ENCODE data around the gene UBE2A.

UBE2A gene

DNA sequence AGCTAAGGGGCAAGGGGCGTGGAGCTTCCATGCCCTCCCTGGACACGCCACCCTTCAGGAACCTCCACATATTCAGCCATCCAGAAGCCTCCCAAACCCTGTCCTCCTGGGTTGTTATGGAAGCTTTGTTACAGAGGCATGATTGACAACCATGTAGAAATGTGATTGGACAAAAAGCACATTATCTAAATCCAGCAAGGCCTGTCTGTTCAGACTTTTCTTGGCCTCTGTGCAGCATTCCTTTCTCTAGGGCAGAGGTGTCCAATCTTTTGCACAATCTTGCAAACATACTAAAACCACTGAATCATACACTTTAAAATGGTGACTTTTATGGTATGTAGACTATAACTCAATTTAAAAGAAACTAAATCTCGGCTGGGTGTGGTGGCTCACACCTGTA lies 21.9 kb upstream of the UBE2A start:
- TF ChIP-seq, protein P1, sequence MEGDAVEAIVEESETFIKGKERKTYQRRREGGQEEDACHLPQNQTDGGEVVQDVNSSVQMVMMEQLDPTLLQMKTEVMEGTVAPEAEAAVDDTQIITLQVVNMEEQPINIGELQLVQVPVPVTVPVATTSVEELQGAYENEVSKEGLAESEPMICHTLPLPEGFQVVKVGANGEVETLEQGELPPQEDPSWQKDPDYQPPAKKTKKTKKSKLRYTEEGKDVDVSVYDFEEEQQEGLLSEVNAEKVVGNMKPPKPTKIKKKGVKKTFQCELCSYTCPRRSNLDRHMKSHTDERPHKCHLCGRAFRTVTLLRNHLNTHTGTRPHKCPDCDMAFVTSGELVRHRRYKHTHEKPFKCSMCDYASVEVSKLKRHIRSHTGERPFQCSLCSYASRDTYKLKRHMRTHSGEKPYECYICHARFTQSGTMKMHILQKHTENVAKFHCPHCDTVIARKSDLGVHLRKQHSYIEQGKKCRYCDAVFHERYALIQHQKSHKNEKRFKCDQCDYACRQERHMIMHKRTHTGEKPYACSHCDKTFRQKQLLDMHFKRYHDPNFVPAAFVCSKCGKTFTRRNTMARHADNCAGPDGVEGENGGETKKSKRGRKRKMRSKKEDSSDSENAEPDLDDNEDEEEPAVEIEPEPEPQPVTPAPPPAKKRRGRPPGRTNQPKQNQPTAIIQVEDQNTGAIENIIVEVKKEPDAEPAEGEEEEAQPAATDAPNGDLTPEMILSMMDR (IDR thresholded peaks at IDR 0.05), result no peak
- TF ChIP-seq ZFX (IDR thresholded peaks at IDR 0.05; ENCODE audit: borderline replicate concordance), result no peak
- no peak overlapping the region for H3K27ac ChIP-seq

DNA sequence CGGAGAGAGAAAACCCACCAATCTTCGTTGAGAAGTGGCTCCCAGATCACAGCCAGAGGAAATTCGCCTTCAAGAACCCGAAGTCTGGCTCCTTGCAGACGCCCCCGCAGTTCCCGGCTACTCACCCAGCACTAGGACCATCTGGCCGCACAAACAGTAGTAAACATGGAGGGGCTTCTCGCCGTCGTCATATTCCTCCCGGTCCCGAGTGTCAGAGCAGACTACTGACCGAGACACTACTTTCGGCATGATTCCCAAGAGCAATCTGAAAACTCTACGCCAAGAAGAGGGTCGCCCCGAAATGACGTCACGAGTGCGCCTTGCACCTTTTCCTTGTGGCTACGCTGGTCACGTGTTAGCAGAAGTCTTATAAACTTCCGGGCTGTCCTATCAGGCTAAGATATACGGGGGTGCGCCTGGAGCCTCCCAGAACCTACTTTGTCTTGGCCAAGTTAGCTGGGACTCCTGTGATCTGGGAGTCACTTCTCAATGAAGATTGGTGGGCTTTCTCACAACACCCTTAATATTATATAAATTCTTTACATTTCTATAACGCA lies 9.2 kb upstream of the UBE2A start, which contains the start of gene STEEP1:
TSS of gene STEEP1 (minus strand) at position 303 of the 557 bp plus-strand sequence. CDS start at position 249, 54 bp downstream.
- H3K27ac ChIP-seq, result peak within 1 kb of the TSS; percentile 40; the same call in 1 of the 2 replicates
- TF ChIP-seq ZFX (IDR thresholded peaks at IDR 0.05; ENCODE audit: borderline replicate concordance), result no peak
- TF ChIP-seq, protein P1 (IDR thresholded peaks at IDR 0.05), result no peak

DNA sequence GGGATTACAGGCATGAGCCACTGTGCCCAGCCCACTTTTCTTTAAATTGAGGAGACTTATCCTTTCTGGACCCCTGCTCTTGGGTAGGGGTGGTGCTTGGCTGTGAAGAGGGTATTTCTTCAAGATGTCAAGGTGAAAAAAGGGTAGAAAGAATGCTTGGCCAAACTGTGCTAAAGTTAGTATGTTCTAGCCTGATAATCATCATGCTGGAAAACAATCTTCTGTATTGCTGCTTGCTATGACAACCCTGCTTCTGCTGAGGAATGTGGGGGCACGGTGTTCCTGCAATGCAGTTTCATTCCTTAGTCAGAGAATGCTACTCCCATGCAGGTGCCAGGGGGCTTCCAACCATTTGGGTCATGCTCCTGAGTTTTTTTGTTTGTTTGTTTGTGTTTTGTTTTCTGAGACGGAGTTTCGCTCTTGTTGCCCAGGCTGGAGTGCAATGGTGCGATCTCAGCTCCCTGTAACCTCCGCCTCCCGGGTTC lies 4.0 kb upstream of the UBE2A start:
- H3K27ac ChIP-seq, result no peak overlapping the region
- TF ChIP-seq ZFX (IDR thresholded peaks at IDR 0.05; ENCODE audit: borderline replicate concordance), result no peak
- TF ChIP-seq, protein P1 (IDR thresholded peaks at IDR 0.05), result no peak

DNA sequence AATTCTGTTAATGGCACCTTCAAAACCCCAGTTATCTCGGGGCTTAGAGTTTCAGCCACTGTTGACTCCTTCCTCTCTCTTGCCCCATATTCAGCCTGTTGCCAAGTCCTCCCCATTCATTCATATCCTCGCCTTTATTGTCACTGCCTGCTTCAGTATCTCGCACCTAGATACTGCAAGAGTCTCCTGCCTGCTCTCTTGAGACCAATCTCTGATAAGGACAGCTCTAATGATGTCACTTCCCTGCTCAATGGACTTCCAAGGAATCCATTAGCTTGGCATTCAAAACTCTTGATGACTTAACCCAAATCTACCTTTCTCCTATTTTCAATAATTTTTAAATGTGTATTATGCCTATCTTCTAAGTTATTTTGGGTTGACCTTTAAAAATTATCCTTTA lies 1.1 kb upstream of the UBE2A start:
- no peak overlapping the region for H3K27ac ChIP-seq

DNA sequence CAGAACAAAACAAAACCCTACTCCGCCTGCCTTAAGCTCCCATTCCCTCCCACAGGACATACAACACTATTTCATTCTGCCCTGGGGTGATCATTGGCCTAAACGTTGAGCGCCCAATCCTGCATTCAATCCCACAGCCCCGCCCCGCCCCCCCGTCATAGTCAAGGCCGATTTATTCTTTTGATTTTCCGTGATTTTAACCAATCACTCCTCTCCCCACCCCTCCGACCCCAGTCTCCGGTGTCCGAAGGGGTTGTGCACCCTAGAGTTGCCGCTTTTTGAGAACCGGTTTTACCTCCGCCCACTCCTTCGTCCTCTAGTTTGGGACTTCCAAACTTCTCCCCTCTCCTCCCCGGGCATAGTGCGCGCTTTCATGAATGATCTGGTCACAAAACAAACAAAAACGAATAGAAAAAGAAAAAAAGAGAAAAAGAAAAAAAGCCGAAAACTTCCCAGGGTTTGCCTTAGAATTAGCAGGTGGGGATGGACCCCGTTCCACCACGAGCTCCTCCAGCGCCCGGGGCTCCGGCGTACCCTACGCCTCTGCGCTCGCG lies 446 bp upstream of the UBE2A start:
- TF ChIP-seq, protein P1 (IDR thresholded peaks at IDR 0.05), result no peak
- no peak for TF ChIP-seq ZFX (IDR thresholded peaks at IDR 0.05; ENCODE audit: borderline replicate concordance)
- H3K27ac ChIP-seq, result peak overlapping the region; percentile 51

More for the DNA sequence above, 1.1 kb upstream of the UBE2A start:
- TF ChIP-seq, protein P1 (IDR thresholded peaks at IDR 0.05), result no peak
- no peak for TF ChIP-seq ZFX (IDR thresholded peaks at IDR 0.05; ENCODE audit: borderline replicate concordance)

DNA sequence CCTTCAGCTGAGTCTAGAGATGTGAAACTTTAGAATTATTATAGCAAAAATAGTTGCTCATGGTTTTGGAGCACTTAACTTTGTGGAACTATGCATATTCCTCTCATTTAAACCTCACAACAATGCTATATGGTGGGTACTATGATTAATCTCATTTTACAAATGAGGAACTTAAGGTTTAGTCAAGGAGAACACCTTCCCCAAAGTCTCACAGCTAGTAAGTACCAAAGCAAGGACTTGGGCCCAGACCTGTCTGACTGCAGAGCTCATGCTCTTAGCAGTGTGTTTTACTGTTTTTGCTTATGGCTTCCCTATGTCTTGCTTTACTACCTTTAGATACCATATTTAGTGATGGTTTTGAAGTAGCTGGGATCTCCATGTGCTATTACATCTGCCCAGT lies 5.1 kb downstream of the UBE2A start:
- no peak overlapping the region for H3K27ac ChIP-seq
- TF ChIP-seq ZFX (IDR thresholded peaks at IDR 0.05; ENCODE audit: borderline replicate concordance), result no peak
- TF ChIP-seq, protein P1 (IDR thresholded peaks at IDR 0.05), result no peak

DNA sequence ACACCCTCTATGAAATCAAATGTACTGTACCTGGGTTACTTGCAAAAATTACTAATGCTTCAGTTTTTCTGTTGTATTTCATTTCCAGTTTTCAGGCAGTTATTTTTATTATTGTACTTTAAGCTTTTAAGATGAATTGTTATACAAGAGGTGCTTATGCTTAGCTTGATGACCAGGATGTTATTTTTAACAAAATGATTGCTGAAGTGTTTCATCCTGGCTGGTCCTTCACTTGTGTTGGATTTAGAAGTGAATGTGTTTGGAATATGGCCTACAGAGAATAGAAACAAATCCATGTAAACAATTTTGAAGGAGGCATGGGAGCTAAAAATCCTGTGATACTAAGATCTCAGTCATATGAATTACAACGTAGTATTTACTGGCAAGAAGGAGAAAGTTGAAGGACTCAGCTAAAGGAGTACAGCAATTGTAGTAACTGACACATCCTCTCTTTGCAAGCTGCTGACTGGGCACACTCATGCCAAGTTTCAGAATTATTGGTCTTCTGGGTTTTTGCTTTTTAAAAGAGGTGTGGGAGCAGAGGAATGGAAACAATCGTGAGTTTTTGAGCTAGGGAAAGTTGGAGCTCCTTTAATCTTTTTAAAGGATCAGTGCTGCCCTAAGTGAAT lies 9.2 kb downstream of the UBE2A start:
- TF ChIP-seq, protein P1 (IDR thresholded peaks at IDR 0.05), result no peak
- TF ChIP-seq ZFX (IDR thresholded peaks at IDR 0.05; ENCODE audit: borderline replicate concordance), result no peak
- H3K27ac ChIP-seq, result no peak overlapping the region
